ENCODE data around the gene ARMH1.

DNA sequence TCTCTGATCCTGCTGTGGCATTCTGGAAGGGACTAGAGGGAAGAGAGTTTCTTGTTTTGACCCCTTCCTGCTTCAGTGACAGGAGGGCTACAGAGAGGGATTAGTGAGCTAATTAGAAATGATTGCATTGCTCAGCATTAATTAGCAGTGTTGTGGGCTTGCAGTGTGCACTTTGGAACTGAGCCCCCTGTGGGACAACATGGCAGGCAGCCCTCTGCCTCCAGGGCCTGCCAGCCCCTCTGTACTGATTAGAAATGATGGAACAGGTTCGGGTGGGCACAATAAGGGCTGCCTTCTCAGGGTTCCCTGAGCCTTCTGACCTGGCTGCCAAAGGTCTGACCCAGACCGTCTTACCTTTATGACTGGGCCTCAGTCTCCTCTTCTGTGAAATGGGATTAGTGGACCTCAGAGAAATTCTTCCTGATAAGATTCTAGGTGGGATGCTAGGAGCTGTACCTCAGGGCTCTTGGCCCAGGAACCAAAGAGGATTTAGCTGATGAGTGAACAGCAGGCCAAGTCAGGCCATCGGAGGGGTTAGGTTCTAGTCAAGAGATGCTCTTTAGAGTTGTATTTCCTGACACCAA is 39.8 kb upstream of the ARMH1 start:
- TF ChIP-seq, protein P1, sequence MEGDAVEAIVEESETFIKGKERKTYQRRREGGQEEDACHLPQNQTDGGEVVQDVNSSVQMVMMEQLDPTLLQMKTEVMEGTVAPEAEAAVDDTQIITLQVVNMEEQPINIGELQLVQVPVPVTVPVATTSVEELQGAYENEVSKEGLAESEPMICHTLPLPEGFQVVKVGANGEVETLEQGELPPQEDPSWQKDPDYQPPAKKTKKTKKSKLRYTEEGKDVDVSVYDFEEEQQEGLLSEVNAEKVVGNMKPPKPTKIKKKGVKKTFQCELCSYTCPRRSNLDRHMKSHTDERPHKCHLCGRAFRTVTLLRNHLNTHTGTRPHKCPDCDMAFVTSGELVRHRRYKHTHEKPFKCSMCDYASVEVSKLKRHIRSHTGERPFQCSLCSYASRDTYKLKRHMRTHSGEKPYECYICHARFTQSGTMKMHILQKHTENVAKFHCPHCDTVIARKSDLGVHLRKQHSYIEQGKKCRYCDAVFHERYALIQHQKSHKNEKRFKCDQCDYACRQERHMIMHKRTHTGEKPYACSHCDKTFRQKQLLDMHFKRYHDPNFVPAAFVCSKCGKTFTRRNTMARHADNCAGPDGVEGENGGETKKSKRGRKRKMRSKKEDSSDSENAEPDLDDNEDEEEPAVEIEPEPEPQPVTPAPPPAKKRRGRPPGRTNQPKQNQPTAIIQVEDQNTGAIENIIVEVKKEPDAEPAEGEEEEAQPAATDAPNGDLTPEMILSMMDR (IDR thresholded peaks at IDR 0.05; ENCODE audit: low read depth, low read length): no peak
- no peak for TF ChIP-seq POLR2A (IDR thresholded peaks at IDR 0.05; ENCODE audit: extremely low read depth, insufficient read length)
